Lower leg skin (tissue), 3 donors: ENCODE data around the gene ATP8A2.

Source experiments
- POLR2A ChIP-seq, 2 donors: fragments of 450-650 bp; IDR thresholded peaks; one replicate each; pipeline ENCODE4 v1.6.1; 2016 to 2017; ENCODE audit warnings: antibody characterized with exemption in 2 of 2, mild to moderate bottlenecking in 1 of 2, moderate library complexity in 1 of 2
- TF ChIP-seq, protein P1 (sequence below), 3 donors: fragments of 450-650 bp; IDR thresholded peaks; one replicate each; pipeline ENCODE4 v1.5.1; 2016; ENCODE audit warnings: antibody characterized with exemption in 3 of 3, mild to moderate bottlenecking in 3 of 3, moderate library complexity in 2 of 3

DNA sequence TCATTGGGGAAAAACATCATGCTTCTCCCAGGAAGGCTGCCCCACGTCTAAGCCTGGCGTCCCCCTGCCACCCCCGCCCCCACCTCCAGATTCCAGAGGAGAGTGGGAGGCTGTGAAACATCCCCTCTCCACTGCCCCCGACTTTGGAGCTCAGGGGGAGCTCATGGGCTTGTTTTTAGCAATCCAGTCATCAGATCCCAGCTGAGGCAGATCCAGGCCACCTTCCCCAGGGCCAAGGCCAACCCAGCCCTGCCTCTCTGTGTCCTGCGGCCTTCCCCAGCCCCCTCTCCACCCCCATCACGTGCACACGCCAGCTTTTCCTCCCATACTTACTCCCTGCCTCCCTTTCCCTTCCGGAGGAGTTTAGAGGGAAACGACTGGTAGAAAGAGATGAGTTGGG, 641.2 kb downstream of the ATP8A2 start:
- TF ChIP-seq POLR2A (IDR thresholded peaks at IDR 0.05) = no peak
- TF ChIP-seq, protein P1, sequence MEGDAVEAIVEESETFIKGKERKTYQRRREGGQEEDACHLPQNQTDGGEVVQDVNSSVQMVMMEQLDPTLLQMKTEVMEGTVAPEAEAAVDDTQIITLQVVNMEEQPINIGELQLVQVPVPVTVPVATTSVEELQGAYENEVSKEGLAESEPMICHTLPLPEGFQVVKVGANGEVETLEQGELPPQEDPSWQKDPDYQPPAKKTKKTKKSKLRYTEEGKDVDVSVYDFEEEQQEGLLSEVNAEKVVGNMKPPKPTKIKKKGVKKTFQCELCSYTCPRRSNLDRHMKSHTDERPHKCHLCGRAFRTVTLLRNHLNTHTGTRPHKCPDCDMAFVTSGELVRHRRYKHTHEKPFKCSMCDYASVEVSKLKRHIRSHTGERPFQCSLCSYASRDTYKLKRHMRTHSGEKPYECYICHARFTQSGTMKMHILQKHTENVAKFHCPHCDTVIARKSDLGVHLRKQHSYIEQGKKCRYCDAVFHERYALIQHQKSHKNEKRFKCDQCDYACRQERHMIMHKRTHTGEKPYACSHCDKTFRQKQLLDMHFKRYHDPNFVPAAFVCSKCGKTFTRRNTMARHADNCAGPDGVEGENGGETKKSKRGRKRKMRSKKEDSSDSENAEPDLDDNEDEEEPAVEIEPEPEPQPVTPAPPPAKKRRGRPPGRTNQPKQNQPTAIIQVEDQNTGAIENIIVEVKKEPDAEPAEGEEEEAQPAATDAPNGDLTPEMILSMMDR (IDR thresholded peaks at IDR 0.05) = no peak
